H1 (cell line): ENCODE results near the gene ARID1B. TPM values are rescaled to one million over a fixed set of nuclear protein-coding genes. Genes with fewer than 3 reads are reported as not detected.

ENCODE experiments used
- CTCF ChIA-PET: fragments of 300-600 bp; sonication (Branson Sonifier 250); formaldehyde crosslinking; loops from one replicate; lab custom pipeline; 2021; ENCODE audit not compliant: partially characterized antibody; lab: Charles Lee
- POLR2A ChIA-PET: fragments of 300-600 bp; sonication (Branson Sonifier 250); formaldehyde crosslinking; loops from one replicate; lab custom pipeline; 2021; ENCODE audit warnings: inconsistent platforms; ENCODE audit not compliant: partially characterized antibody; lab: Charles Lee
- DNase-seq, 2 experiments: peaks; one replicate each; pipeline versions ENCODE4 v3.0.0 to v3.0.0-alpha.2; 2010 to 2022; ENCODE audit warnings: low spot score in 2 of 2, low read depth in 1 of 2, mixed read lengths in 1 of 2
- FAIRE-seq: peaks from 2 replicates; lab custom pipeline; 2011; peaks lifted over from hg19 to GRCh38; lab: Jason Lieb, UNC
- H2AFZ ChIP-seq: 2 replicates; pipeline ENCODE4 v1.8.1; 2012; ENCODE audit warnings: low read length, inconsistent platforms
- H2AK5ac ChIP-seq: 2 replicates; pipeline ENCODE4 v1.6.1; 2013; ENCODE audit warnings: low read depth, low read length
- H2BK120ac ChIP-seq: replicated peaks from 2 replicates; pipeline ENCODE3; 2013; ENCODE audit warnings: low read depth, low read length, inconsistent platforms
- H2BK12ac ChIP-seq: 2 replicates; pipeline ENCODE4 v1.6.1; 2013; ENCODE audit warnings: low read depth, low read length
- H2BK15ac ChIP-seq: 2 replicates; pipeline ENCODE4 v1.6.1; 2013; ENCODE audit warnings: low read length
- H2BK20ac ChIP-seq: 2 replicates; pipeline ENCODE4 v1.6.1; 2013; ENCODE audit warnings: low read length
- H2BK5ac ChIP-seq: 2 replicates; pipeline ENCODE4 v1.6.1; 2013; ENCODE audit warnings: low read depth, low read length
- H3K14ac ChIP-seq: 2 replicates; pipeline ENCODE4 v1.6.1; 2013; ENCODE audit warnings: inconsistent platforms; ENCODE audit not compliant: insufficient read length
- H3K18ac ChIP-seq: 2 replicates; pipeline ENCODE4 v1.6.1; 2013; ENCODE audit warnings: low read length; ENCODE audit errors: extremely low read depth
- H3K23ac ChIP-seq: 2 replicates; pipeline ENCODE4 v1.6.1; 2013; ENCODE audit warnings: inconsistent platforms; ENCODE audit not compliant: insufficient read length
- H3K23me2 ChIP-seq: 2 replicates; pipeline ENCODE4 v1.6.1; 2013; ENCODE audit warnings: low read depth, low read length
- H3K27ac ChIP-seq: 2 replicates; pipeline ENCODE4 v1.6.1; 2011; ENCODE audit warnings: low read depth, low read length, inconsistent platforms
- H3K27me3 ChIP-seq, 4 experiments: replicated peaks in 1 of 4; 1 replicate in 1 of 4; 2 replicates in 3 of 4; pipeline versions ENCODE4 v1.6.1 to v1.8.1; 2011 to 2013; ENCODE audit warnings: low read length in 3 of 4, mild to moderate bottlenecking in 3 of 4, inconsistent platforms in 2 of 4, mixed read lengths in 2 of 4, moderate library complexity in 1 of 4; ENCODE audit not compliant: control insufficient read depth in 3 of 4, insufficient read depth in 3 of 4; ENCODE audit errors: extremely low read depth in 1 of 4
- H3K36me3 ChIP-seq, 4 experiments: 2 replicates each; pipeline versions ENCODE4 v1.6.1 to v1.8.1; 2011 to 2013; ENCODE audit warnings: mild to moderate bottlenecking in 4 of 4, low read length in 3 of 4, moderate library complexity in 2 of 4, control low read depth in 1 of 4, inconsistent platforms in 1 of 4; ENCODE audit not compliant: insufficient read depth in 4 of 4, control insufficient read depth in 2 of 4
- H3K4ac ChIP-seq: replicated peaks from 2 replicates; pipeline ENCODE3; 2013; ENCODE audit warnings: low read length, low read depth, mixed read lengths, inconsistent platforms; ENCODE audit not compliant: insufficient read length
- H3K4me1 ChIP-seq, 4 experiments: replicated peaks in 1 of 4; 1 replicate in 1 of 4; 2 replicates in 3 of 4; pipeline versions ENCODE4 v1.6.1 to v1.8.1; 2011 to 2013; ENCODE audit warnings: low read length in 3 of 4, inconsistent platforms in 2 of 4, mixed read lengths in 1 of 4; ENCODE audit not compliant: insufficient read depth in 4 of 4, control insufficient read depth in 3 of 4
- H3K4me2 ChIP-seq, 2 experiments: 2 replicates each; pipeline versions ENCODE4 v1.6.1 to v1.8.1; 2011 to 2013; ENCODE audit warnings: low read depth in 2 of 2, low read length in 2 of 2, control low read depth in 1 of 2, inconsistent platforms in 1 of 2, mild to moderate bottlenecking in 1 of 2; ENCODE audit not compliant: insufficient read depth in 1 of 2
- H3K4me3 ChIP-seq, 4 experiments: fragments of 200-600, 300-600 bp in 1 of 4; sonication (generic), shearing (Covaris generic), sonication (Bioruptor Twin) in 1 of 4; 2 replicates each; pipeline versions ENCODE4 v1.5.1 to v1.8.1; 2011 to 2016; ENCODE audit warnings: low read length in 4 of 4, low read depth in 3 of 4, control low read depth in 2 of 4, inconsistent platforms in 2 of 4, mild to moderate bottlenecking in 2 of 4, mixed read lengths in 1 of 4, moderate library complexity in 1 of 4; ENCODE audit not compliant: insufficient read depth in 2 of 4; ENCODE audit errors: extremely low read depth in 1 of 4
- H3K56ac ChIP-seq: replicated peaks from 2 replicates; pipeline ENCODE3; 2013; ENCODE audit warnings: low read depth, mild to moderate bottlenecking, mixed read lengths, low read length, inconsistent platforms; ENCODE audit not compliant: insufficient read length
- H3K79me1 ChIP-seq: 2 replicates; pipeline ENCODE4 v1.6.1; 2013; ENCODE audit warnings: low read depth, low read length, control low read depth
- H3K79me2 ChIP-seq, 2 experiments: 2 replicates each; pipeline versions ENCODE4 v1.6.1 to v1.8.1; 2012 to 2013; ENCODE audit warnings: low read length in 2 of 2, mild to moderate bottlenecking in 2 of 2, inconsistent platforms in 1 of 2; ENCODE audit not compliant: insufficient read depth in 2 of 2, control insufficient read depth in 1 of 2
- H3K9ac ChIP-seq, 4 experiments: replicated peaks in 1 of 4; 1 replicate in 1 of 4; 2 replicates in 3 of 4; pipeline versions ENCODE4 v1.6.1 to v1.8.1; 2011 to 2013; ENCODE audit warnings: low read depth in 3 of 4, low read length in 3 of 4, control low read depth in 2 of 4, mild to moderate bottlenecking in 2 of 4, moderate library complexity in 2 of 4, inconsistent platforms in 1 of 4; ENCODE audit errors: extremely low read depth in 1 of 4
- H3K9me3 ChIP-seq, 2 experiments: 2 replicates each; pipeline versions ENCODE4 v1.6.1 to v1.8.1; 2012 to 2013; ENCODE audit warnings: mild to moderate bottlenecking in 2 of 2, moderate library complexity in 2 of 2, control low read depth in 1 of 2, inconsistent platforms in 1 of 2, low read depth in 1 of 2, low read length in 1 of 2, mixed read lengths in 1 of 2; ENCODE audit not compliant: insufficient read depth in 2 of 2
- H4K20me1 ChIP-seq, 2 experiments: replicated peaks in 1 of 2; 2 replicates each; pipeline versions ENCODE3 to v1.8.1; 2011 to 2013; ENCODE audit warnings: inconsistent platforms in 2 of 2, low read length in 2 of 2, mild to moderate bottlenecking in 1 of 2; ENCODE audit not compliant: insufficient read depth in 2 of 2, control insufficient read depth in 1 of 2
- H4K5ac ChIP-seq: 2 replicates; pipeline ENCODE4 v1.6.1; 2013; ENCODE audit warnings: low read length, low read depth, mixed read lengths, inconsistent platforms; ENCODE audit not compliant: insufficient read length
- H4K8ac ChIP-seq: 2 replicates; pipeline ENCODE4 v1.8.0; 2013; ENCODE audit warnings: mild to moderate bottlenecking, moderate library complexity, low read length, inconsistent platforms; ENCODE audit not compliant: insufficient read depth; ENCODE audit errors: extremely low read depth
- H4K91ac ChIP-seq: replicated peaks from 2 replicates; pipeline ENCODE3; 2013; ENCODE audit warnings: low read length, mixed read lengths, inconsistent platforms; ENCODE audit not compliant: insufficient read length
- SIRT6 ChIP-seq: IDR thresholded peaks from one replicate; pipeline ENCODE4 v1.7.1; 2012; ENCODE audit warnings: low read length, inconsistent platforms
- WGBS, 2 experiments: shearing (Covaris generic) in 1 of 2; methylation state at CpG; one replicate each; pipeline versions ENCODE4 v1.1.6 to v1.1.7; 2013 to 2015; ENCODE audit warnings: low lambda C conversion rate in 2 of 2, mixed read lengths in 2 of 2, inconsistent platforms in 1 of 2, low coverage in 1 of 2, missing lambda C conversion rate in 1 of 2; ENCODE audit not compliant: insufficient replicate concordance in 2 of 2, insufficient coverage in 1 of 2, insufficient read length in 1 of 2; ENCODE audit errors: extremely low coverage in 1 of 2, missing lambda C conversion rate in 1 of 2; 5-methylcytosine and 5-hydroxymethylcytosine counted together
- polyA plus RNA-seq, 7 experiments: library from polyadenylated mRNA; depleted of rRNA in 3 of 7; stranded (reverse) in 5 of 7; unstranded in 2 of 7; fragments of >200 nt in 5 of 7; fragments of 200-250 nt in 2 of 7; gene quantifications; 1 replicate in 5 of 7; 2 replicates in 1 of 7; 4 replicates in 1 of 7; pipeline versions ENCODE4 v1.2.1 to v1.2.3, GENCODE V29; 2011 to 2013; ENCODE audit warnings: missing spikeins in 2 of 7, mixed read lengths in 2 of 7
- total RNA-seq: library from RNA; stranded (reverse); fragmentation: NEBNext Ultra II Directional; extraction: Animal tissue kit (Norgen Biotek cat#: 25700); gene quantifications from 2 replicates; pipeline ENCODE4 v1.2.1, GENCODE V29; 2021
- TF ChIP-seq, protein P1 (sequence below): IDR thresholded peaks from 2 replicates; pipeline ENCODE4 v1.6.1; 2012; ENCODE audit warnings: inconsistent platforms

The ARID1B gene
- total and polyA plus RNA-seq, 2 of the 8 experiments (the other 6 are each of a cell fraction or from before 2014, with no cell fraction given), result 24.3 to 70.3 TPM

- H3K4me2 ChIP-seq, result no peak overlapping the region
- H4K20me1 ChIP-seq, result peaks cover 0 to 1% of the 10 kb centered on the region in 2 experiments
- H2BK120ac ChIP-seq, result no peak overlapping the region
- H3K27ac ChIP-seq, result no peak overlapping the region
- no peak overlapping the region for H4K5ac ChIP-seq
- H3K9ac ChIP-seq, result no peak overlapping the region; a peak in 1 of 7 replicates
- no peak overlapping the region for H2BK5ac ChIP-seq
- H4K8ac ChIP-seq, result no peak overlapping the region
- ChIA-PET POLR2A (interaction anchor here (0.9 to 3.9 kb wide), 2 partner anchors 12 to 14 kb away, joined by 3 to 11 read pairs; no protein-coding TSS in a partner anchor), CTCF (interaction anchor here (0.5 to 0.8 kb wide), 2 partner anchors 9 to 372 kb away, joined by 3 to 5 read pairs; no protein-coding TSS in a partner anchor)
- no peaks in the 10 kb centered on the region for H3K23me2 ChIP-seq
- H2AFZ ChIP-seq, result no peak overlapping the region
- H3K4ac ChIP-seq, result no peak overlapping the region
- no peaks in the 10 kb centered on the region for H3K27me3 ChIP-seq
- no peak for DNase-seq
- no peak for FAIRE-seq
- no peak for TF ChIP-seq SIRT6
- TF ChIP-seq, protein P1, sequence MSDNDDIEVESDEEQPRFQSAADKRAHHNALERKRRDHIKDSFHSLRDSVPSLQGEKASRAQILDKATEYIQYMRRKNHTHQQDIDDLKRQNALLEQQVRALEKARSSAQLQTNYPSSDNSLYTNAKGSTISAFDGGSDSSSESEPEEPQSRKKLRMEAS, result peak; percentile 81
- no peaks in the 10 kb centered on the region for H3K79me2 ChIP-seq
- H2BK15ac ChIP-seq, result no peak overlapping the region
- no peak overlapping the region for H2BK12ac ChIP-seq
- no peak overlapping the region for H3K14ac ChIP-seq
- H4K91ac ChIP-seq, result no peak overlapping the region
- H3K4me1 ChIP-seq, result peaks cover 0 to 11% (median 0%) of the 10 kb centered on the region in 4 experiments; a peak in 2 of 7 replicates
- no peaks in the 10 kb centered on the region for H3K79me1 ChIP-seq
- no peak overlapping the region for H3K23ac ChIP-seq
- no peaks in the 10 kb centered on the region for H3K9me3 ChIP-seq
- H3K36me3 ChIP-seq, result peaks cover 0 to 6% (median 0%) of the 10 kb centered on the region in 4 experiments; a peak in 3 of 8 replicates
- no peak overlapping the region for H2BK20ac ChIP-seq
- WGBS, 2 experiments, result 62% methylated on average over 8 of the region's 8 CpGs; no CpG with 5 or more reads in 1 of the 2 experiments
- no peak overlapping the region for H3K4me3 ChIP-seq
- no peak overlapping the region for H3K18ac ChIP-seq
- no peak overlapping the region for H2AK5ac ChIP-seq
- H3K56ac ChIP-seq, result no peak overlapping the region
Measured at GRCh38 chr6:157172231-157172701, 395.1 kb downstream of the ARID1B start.
